ENCODE results near the gene DLL4.

The DLL4 gene

GRCh38 chr15:40926659-40927494, 2.3 kb upstream of the DLL4 start:
- DNase-seq (ENCODE audit: low spot score) = no peak

DNA sequence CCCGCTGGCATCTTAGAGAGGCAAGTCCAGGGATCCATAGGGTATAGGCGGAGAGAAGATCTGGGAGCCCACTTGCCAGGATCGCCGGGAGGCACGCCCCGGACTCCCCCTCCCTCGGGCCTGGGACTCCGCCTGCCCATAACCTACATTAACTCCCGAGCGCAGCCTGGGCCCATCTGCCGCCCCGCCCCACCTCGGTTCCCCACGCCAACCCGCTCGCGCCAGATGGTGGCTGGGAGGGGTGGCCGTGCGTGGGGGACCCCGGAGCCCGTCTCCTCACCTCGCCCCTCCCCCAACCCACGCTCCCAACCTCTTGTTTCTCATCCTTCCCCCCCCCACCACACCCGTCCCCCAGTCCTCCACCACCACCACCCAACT, 1.7 kb upstream of the DLL4 start:
- no peak for DNase-seq (ENCODE audit: low spot score)

DNA sequence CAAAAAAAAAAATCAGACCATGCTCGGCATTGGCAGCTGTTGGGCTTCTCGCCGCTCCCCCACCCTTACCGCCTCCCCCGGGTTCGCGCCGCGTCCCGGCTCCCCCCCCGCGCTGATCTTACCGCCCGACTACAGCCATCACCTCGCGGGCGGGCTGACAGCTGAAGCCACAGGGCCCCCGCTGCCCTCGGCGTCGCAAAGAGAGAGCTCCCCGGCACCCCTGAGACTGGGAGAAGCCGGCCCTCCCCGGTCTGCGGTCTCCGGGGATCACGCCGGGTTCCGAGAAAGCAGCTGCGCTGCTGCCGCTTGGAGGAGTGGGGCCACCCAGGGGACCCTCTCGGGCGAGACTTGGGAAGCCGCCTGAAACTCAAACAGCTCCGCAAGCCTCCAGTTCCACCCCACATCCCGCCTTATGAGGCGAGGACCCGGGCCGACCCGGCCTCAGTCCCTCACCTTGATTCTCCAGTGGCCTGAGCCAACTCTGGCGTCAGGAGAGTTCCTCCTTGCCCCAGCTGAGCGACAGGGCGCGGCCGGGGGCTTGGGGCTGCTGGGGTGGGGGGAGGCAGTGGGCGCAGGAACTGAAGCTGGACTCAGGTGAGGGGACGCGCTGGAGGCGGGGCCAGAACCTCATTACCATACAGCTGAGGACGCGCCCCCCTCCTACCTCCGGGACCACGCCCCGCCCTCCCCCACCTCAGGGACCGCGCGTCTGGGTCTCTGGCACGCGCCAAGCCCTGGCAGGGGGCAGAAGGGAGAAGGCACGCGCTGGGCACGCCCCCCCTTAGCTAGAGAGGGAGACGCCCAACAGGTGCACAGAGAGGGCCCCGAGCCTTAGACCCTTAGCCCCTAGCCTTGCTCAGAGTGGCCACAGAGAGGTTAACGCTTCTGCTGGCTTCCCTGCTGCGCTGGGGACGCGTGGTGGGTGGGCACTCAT, 1.0 kb upstream of the DLL4 start:
- no peak for DNase-seq (ENCODE audit: low spot score)

GRCh38 chr15:40929660-40930429, 705 bp downstream of the DLL4 start:
- no peak for DNase-seq (ENCODE audit: low spot score)

DNA sequence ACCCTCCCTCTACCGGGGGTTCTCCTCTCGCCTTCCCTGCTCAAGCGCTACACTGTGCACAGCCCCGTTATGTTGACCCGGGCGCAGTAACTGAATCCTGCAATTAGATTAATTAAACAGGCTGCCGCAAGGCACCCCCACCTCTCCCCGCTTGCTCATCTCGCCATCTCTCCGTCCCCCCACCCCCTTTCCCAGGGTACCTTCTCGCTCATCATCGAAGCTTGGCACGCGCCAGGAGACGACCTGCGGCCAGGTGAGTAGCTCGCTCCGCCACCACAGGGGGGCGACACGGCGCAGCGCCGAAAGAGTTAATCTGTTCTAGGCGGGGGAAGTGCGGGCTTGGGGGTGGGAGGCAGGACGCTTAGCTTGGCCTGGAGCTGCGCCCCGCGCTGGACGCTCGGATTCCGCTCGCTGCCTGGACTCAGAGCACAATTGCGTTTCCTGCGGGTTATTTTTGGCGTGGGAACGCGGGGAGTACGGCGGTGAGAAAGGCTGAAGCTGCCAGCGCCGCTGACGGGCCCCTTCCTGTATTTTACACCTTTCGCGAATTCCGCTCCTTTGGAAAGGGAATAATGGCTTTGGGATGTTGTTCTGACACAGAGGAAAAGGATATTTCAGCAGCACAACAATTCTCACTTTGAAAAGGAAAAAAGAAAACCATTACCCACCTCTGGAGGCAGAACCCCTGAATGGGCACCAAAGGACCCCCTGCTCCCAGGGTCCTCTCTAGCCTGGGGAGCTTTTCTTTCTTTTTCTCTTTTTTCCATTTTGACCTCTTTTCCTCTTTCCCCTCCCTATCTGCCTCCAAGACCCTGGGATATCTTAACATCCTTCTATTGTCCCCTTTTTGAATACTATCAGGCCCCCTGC, 1.5 kb downstream of the DLL4 start:
- no peak for DNase-seq (ENCODE audit: low spot score)

DNA sequence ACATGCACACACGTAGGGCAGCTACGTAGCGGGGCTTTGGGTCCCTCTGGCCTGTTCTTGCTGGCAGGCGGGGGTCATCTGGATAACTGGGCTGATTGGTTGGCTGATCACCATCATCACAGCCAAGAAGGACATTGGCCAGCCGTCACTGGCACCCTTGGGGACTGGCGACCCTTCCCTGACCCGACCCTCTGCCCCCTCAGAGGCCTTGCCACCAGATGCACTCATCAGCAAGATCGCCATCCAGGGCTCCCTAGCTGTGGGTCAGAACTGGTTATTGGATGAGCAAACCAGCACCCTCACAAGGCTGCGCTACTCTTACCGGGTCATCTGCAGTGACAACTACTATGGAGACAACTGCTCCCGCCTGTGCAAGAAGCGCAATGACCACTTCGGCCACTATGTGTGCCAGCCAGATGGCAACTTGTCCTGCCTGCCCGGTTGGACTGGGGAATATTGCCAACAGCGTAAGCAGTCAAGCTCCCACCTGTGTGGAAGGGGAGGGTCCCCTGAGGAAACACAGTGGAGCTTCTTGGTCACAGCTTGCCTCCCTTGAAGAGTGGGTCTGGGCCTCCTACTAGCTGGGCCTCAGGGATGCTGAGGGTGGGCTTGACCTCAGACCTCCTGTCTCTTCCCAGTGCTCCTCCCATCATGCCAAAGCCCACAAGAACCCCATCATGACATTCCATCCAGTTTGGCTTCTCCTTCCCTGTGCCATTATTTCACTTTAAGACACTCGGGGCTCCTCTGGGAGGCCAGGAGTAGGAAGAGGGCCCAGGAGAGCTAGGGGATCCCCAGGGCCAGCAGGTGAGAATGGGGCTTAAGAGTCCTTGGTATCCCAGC, 2.4 kb downstream of the DLL4 start:
- no peak for DNase-seq (ENCODE audit: low spot score)

GRCh38 chr15:40932156-40932555, 3.0 kb downstream of the DLL4 start:
- DNase-seq (ENCODE audit: low spot score) = no peak

- DNase-seq (ENCODE audit: low spot score) = no peak
Measured at GRCh38 chr15:40932649-40933516, 3.7 kb downstream of the DLL4 start.

GRCh38 chr15:40933517-40933902, 4.4 kb downstream of the DLL4 start:
- DNase-seq (ENCODE audit: low spot score) = no peak

- no peak for DNase-seq (ENCODE audit: low spot score)
Measured at GRCh38 chr15:40934457-40934856, 5.3 kb downstream of the DLL4 start.

- DNase-seq (ENCODE audit: low spot score) = no peak
Measured at GRCh38 chr15:40936234-40936708, 7.1 kb downstream of the DLL4 start.

GRCh38 chr15:40936709-40937666, 7.8 kb downstream of the DLL4 start:
- no peak for DNase-seq (ENCODE audit: low spot score)

GRCh38 chr15:40937762-40938535, 8.8 kb downstream of the DLL4 start:
- no peak for DNase-seq (ENCODE audit: low spot score)

GRCh38 chr15:40938536-40938870, 9.4 kb downstream of the DLL4 start:
- DNase-seq (ENCODE audit: low spot score) = no peak

GRCh38 chr15:40940296-40940801, 11.2 kb downstream of the DLL4 start:
- DNase-seq (ENCODE audit: low spot score) = no peak

GRCh38 chr15:40941068-40941527, 12.0 kb downstream of the DLL4 start:
- DNase-seq (ENCODE audit: low spot score) = no peak

All from left forelimb (tissue), 1 donor.